ENCODE data around the gene CFAP410. TPM values are rescaled to one million over a fixed set of nuclear protein-coding genes. Genes with fewer than 3 reads are reported as not detected.

CFAP410 gene
- total RNA-seq, 2 experiments from 2014 or later = 7.3 to 11.4 TPM

DNA sequence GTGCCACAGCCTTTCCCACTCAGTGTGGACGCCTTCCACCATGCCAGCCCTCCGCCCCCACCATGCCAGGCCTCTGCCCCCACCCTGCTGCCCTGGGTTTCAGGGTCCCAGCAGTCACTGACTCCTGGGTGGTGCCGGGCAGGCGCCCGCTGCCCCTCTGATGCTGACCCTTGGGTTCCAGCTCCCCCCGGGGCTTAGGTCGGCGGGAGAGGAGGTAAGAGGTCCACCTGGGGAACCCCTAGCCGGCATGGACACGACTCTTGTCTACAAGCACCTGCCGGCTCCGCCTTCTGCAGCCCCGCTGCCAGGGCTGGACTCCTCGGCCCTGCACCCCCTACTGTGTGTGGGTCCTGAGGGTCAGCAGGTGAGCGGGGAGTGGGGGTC, 46.4 kb downstream of the CFAP410 start:
- intact Hi-C loops (cut with DNase I, micrococcal nuclease) = no loop called here
- Mint-ChIP-seq H3K9me3 (ENCODE audit: low read depth) (no peaks in the 10 kb centered on the region), H3K4me1 (peaks cover 14% of the 10 kb centered on the region), H3K27ac (no peak overlapping the region), H3K27me3 (no peaks in the 10 kb centered on the region), H3K36me3 (ENCODE audit: low read depth) (no peaks in the 10 kb centered on the region), H3K4me3 (no peak overlapping the region)
- DNase-seq (no peak), ATAC-seq (no peak)
- ChIA-PET POLR2A (no interaction called here), CTCF (no interaction called here)

DNA sequence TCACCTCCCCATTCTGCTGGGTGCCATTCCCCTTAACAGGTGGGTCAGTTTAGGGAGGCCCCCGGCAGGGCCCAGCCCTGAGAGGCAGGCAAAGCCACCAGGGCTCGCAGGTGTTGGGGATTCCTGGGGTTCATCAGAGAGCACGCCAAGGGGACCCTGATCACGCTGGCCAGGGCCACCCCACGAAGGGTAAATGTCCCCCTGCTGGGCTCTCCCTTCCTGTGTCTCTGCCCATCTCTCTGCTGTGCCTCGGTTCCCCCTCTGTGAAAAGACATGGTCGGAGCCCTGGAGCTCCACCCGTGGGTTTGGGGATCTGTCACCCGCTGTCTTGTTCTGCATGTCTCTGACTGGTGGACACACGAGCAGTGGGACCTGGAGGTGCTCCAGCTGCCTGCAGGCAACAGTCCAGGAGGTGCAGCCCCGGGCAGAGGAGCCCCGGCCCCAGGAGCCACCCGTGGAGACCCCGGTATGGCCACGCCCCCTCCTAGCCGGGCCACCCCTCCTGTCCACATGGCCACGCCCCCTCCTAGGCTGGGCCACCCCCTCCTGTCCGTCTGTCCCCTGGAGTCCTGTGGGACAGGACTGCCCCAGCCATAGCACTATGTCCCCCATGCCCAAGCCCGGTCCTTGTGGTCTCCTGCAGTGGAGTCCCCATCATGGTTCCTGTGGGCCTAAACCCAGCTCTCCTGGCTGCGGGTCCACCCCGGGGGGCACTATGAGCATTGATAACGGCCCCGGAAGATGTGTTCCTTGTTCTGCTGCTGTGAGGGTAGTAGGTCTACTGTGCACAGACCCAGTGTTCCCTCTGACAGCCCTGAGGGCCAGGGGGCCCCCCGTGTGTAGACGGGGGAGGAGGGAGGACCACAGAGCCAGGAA, 47.0 kb downstream of the CFAP410 start:
- no peak overlapping the region for H3K27ac Mint-ChIP-seq

DNA sequence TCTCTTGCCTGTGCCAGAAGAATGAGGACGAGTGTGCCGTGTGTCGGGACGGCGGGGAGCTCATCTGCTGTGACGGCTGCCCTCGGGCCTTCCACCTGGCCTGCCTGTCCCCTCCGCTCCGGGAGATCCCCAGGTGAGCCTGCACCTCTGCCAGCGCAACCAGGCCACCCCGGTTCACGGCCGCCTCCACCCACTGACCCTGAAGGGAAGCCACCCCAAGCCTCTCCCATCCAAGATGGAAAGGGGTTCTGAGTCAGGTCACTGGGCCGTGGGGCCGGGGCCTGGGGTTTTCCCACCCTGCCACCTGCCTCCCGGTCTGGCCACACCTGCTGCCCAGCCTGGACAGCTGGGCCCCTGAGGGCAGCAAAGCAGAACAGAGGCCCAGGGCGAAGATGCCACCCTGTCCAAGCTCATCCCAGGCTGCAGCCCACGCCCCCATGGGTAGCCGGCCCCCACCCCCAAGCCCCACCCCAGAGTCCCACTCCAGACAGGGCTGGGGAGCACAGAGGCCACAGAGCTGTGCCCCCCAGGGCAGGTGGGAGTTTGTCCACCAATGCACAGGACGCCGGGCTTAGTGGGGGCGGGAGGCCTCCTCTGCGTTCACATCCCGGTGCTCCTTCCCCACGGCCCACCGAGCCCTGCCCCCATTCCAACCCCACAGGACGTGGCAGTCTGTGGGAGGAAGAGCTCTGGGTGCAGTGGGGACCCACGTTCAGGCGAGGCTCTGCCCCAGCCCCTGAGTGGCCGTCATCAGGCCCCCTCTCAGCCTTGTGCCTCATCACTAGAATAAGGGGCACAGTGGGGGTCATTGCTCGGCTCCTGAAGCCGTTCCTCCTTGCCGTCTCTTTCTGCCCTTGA, 47.9 kb downstream of the CFAP410 start:
- POLR2A ChIA-PET = no interaction called here
- no peak overlapping the region for H3K27ac Mint-ChIP-seq
- H3K4me3 Mint-ChIP-seq = no peak overlapping the region

More for the DNA sequence above, 47.0 kb downstream of the CFAP410 start:
- ChIA-PET POLR2A (no interaction called here), CTCF (no interaction called here)
- no peak for ATAC-seq
- Mint-ChIP-seq H3K4me1 (peaks cover 8% of the 10 kb centered on the region), H3K4me3 (no peak overlapping the region), H3K9me3 (ENCODE audit: low read depth) (no peaks in the 10 kb centered on the region), H3K27me3 (no peaks in the 10 kb centered on the region), H3K36me3 (ENCODE audit: low read depth) (no peaks in the 10 kb centered on the region)
- DNase-seq = no peak
- intact Hi-C loops (cut with DNase I, micrococcal nuclease) = loop anchor here (2.0 kb wide), 2 partner anchors 17 to 21 kb away; no protein-coding TSS in a partner anchor

DNA sequence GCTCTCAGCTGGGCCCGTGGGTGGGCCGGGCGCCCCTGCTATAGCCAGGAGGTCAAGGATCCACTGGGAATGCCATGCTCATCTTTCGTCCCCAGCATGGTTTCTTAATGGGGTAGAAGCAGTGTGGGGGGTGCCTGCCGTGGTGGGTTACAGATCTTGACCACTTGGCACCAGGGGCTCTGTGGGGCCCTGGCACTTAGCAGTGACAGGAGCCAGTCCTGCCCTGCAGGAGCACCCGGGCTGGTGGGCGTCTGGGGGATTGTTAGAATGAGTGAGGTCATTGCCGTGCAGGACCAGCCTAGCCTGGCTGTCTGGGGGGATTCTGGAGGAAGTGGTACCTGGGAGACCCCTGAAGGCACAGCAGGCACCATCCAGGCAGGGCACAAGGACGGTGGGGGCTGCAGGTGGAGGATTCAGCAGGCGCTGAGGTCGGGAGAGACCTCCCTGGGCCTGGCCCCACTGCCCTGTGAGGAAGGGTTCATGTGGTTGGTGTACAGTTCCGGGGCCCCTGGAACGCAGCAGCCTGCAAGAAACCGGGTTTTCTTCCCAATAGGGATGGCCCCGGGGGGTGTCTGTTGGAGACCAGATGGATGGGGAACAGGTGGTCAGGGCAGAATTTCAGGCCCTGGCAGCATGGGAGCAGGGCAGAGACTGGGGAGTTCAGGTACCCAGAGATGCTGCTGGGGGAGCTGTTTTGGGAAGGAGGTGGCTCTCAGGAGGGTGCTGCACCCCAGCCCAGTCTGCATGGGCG, 48.7 kb downstream of the CFAP410 start:
- ChIA-PET CTCF (no interaction called here), POLR2A (no interaction called here)
- DNase-seq = no peak
- intact Hi-C loops (cut with DNase I, micrococcal nuclease) = loop anchor here (2.0 kb wide), 2 partner anchors 16 to 20 kb away; no protein-coding TSS in a partner anchor
- no peak for ATAC-seq
- Mint-ChIP-seq H3K36me3 (ENCODE audit: low read depth) (no peaks in the 10 kb centered on the region), H3K27me3 (no peaks in the 10 kb centered on the region), H3K9me3 (ENCODE audit: low read depth) (no peaks in the 10 kb centered on the region), H3K27ac (no peak overlapping the region), H3K4me1 (peaks cover 8% of the 10 kb centered on the region), H3K4me3 (no peak overlapping the region)

More for the DNA sequence above, 47.9 kb downstream of the CFAP410 start:
- DNase-seq = no peak
- no peaks in the 10 kb centered on the region for H3K36me3 Mint-ChIP-seq (ENCODE audit: low read depth)
- H3K27me3 Mint-ChIP-seq = no peaks in the 10 kb centered on the region
- CTCF ChIA-PET = no interaction called here
- no peaks in the 10 kb centered on the region for H3K9me3 Mint-ChIP-seq (ENCODE audit: low read depth)
- no peak for ATAC-seq
- peaks cover 8% of the 10 kb centered on the region for H3K4me1 Mint-ChIP-seq
- intact Hi-C loops (cut with DNase I, micrococcal nuclease) = loop anchor here (2.0 kb wide), 2 partner anchors 17 to 21 kb away; no protein-coding TSS in a partner anchor

DNA sequence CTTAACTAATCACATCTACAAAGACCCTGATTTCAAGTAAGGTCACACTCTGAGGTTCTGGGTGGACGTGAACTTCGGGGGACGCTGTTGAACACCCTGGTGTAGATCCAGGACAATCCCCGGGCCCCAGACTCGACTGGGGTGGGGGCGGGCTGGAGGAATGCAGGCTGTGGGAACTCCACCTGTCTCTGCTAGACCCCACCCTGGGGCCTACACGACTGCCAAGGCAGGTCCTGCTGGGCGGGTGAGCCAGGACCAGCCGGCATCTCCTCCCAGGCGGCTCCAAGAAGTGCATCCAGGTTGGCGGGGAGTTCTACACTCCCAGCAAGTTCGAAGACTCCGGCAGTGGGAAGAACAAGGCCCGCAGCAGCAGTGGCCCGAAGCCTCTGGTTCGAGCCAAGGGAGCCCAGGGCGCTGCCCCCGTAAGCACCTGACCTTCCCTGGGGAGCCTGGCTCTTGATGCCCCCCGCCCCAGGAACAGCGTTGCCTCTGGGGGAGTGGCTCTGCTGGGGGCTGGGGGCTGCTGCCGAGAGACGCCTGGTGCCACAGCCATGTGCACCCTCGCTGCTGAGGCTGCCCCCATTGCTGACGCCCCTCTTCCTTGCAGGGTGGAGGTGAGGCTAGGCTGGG, 49.7 kb downstream of the CFAP410 start:
- intact Hi-C loops (cut with DNase I, micrococcal nuclease) = loop anchor here (2.0 kb wide), 2 partner anchors 15 to 19 kb away; no protein-coding TSS in a partner anchor
- Mint-ChIP-seq H3K36me3 (ENCODE audit: low read depth) (no peaks in the 10 kb centered on the region), H3K9me3 (ENCODE audit: low read depth) (no peaks in the 10 kb centered on the region), H3K27me3 (no peaks in the 10 kb centered on the region), H3K27ac (no peak overlapping the region), H3K4me1 (peaks cover 7% of the 10 kb centered on the region), H3K4me3 (no peak overlapping the region)
- ChIA-PET POLR2A (no interaction called here), CTCF (no interaction called here)
- no peak for DNase-seq
- no peak for ATAC-seq

DNA sequence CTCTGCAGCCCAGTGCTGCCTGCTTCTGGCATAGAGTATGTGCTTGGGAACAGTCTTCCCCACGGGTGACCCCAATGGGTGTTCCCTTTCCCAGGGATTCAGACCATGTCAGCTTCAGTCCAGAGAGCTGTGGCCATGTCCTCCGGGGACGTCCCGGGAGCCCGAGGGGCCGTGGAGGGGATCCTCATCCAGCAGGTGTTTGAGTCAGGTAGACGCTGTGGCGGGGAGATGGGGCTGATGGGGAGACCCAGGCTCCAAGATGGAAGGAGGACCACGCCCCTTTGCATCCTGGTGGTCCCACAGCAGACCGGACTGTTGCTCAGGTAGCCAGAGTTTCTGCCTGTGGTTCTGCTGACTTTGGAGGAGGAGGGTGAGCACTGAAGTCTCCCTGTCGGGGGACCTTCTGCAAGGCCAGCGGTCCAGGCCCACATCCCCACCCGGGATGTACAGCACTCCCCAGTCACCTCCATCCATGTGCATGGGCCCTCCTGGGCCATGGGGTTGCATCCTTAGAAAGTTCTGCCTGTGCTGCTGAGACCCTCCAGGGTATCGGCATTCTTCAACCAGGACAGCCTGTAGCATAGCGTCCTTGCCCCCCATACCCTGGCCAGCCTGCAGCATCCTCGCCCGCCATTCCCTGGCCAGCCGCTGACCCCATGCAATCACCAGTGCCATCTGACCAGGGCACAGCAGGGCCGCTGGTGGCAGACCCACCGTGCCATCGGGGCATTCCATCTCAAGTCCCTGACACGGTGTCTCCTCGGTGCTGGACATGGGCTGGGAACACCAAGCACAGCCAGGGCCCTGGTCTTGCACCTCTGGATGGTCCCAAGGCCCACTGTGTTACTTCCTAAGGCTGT, 50.7 kb downstream of the CFAP410 start:
- Mint-ChIP-seq H3K9me3 (ENCODE audit: low read depth) (no peaks in the 10 kb centered on the region), H3K27ac (no peak overlapping the region), H3K4me3 (no peak overlapping the region), H3K27me3 (no peaks in the 10 kb centered on the region), H3K36me3 (ENCODE audit: low read depth) (no peaks in the 10 kb centered on the region), H3K4me1 (peaks cover 5% of the 10 kb centered on the region)
- ChIA-PET POLR2A (no interaction called here), CTCF (no interaction called here)
- DNase-seq (no peak), ATAC-seq (no peak)
- intact Hi-C loops (cut with DNase I, micrococcal nuclease) = no loop called here

DNA sequence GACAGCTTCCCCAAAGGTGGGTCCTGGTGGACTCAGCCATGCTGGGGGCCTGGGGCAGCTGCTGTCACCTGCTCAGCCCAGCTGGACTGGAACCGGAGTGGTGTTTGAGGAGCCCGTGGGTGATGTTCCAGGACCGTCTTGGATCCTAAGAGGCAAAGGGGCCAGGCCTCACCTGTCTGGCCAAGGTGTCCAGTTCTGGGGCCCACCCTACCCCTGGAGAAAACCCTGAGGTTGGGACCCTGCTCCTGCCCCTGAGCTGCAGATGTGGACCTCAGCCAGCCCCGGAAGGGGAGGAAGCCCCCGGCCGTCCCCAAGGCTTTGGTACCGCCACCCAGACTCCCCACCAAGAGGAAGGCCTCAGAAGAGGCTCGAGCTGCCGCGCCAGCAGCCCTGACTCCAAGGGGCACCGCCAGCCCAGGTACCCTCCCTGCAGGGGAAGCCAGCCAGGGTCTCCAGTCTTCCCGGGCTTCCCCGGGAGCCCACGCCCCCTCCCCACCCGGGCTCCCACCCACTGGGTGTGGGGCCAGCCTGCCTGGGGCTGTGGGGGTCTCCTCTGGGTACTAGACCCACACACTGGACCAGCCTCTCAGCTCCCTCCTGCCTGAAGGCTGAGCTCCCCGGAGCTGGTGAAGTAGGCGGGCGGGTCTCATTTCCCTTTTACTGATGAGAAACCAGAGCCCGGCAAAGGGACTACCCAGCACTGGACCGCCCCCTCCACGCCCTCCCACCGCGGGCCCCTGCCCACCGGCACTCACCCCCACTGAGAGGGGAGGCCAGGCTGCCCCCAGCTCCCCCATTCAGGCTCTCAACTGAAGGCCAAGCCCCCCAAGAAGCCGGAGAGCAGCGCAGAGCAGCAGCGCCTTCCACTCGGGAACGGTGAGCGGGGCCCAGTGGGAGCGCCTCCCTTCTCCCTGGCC, 52.2 kb downstream of the CFAP410 start:
- intact Hi-C loops (cut with DNase I, micrococcal nuclease) = no loop called here
- Mint-ChIP-seq H3K27ac (no peak overlapping the region), H3K9me3 (ENCODE audit: low read depth) (no peaks in the 10 kb centered on the region), H3K27me3 (no peaks in the 10 kb centered on the region), H3K36me3 (ENCODE audit: low read depth) (no peaks in the 10 kb centered on the region), H3K4me3 (no peak overlapping the region), H3K4me1 (no peaks in the 10 kb centered on the region)
- ChIA-PET POLR2A (no interaction called here), CTCF (no interaction called here)
- no peak for ATAC-seq
- no peak for DNase-seq

DNA sequence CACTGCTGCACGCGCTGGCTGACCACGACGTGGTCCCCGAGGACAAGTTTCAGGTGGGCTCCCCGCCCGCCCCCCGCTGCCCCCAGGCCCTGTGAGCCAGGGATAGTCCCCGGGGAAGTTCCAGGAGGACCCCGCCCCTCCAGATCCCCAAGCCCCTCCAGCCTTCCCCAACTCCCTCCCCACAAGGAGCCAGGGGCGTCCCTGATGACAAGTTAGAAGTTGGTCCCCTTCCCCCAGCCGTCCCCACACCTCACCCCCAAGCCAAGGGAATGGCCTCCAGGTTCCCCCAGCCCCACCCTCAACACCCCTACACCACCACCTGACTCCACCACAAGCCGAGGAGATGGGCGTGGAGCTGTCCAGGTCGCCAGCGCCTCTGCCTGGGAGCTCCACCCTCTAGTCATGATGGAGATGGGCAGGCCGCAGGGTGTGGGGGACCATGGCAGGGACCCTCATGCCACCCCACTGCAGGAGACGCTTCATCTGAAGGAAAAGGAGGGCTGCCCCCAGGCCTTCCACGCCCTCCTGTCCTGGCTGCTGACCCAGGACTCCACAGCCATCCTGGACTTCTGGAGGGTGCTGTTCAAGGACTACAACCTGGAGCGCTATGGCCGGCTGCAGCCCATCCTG, 53.0 kb downstream of the CFAP410 start:
- POLR2A ChIA-PET = no interaction called here
- Mint-ChIP-seq H3K36me3 (ENCODE audit: low read depth) (no peaks in the 10 kb centered on the region), H3K4me1 (no peaks in the 10 kb centered on the region), H3K27me3 (no peaks in the 10 kb centered on the region), H3K9me3 (ENCODE audit: low read depth) (no peaks in the 10 kb centered on the region), H3K27ac (no peak overlapping the region), H3K4me3 (no peak overlapping the region)
- no peak for DNase-seq
- CTCF ChIA-PET = interaction anchor here (0.5 kb wide), 1 partner anchor 9 kb away, joined by 3 read pairs; no protein-coding TSS in a partner anchor
- no peak for ATAC-seq
- intact Hi-C loops (cut with DNase I, micrococcal nuclease) = no loop called here

DNA sequence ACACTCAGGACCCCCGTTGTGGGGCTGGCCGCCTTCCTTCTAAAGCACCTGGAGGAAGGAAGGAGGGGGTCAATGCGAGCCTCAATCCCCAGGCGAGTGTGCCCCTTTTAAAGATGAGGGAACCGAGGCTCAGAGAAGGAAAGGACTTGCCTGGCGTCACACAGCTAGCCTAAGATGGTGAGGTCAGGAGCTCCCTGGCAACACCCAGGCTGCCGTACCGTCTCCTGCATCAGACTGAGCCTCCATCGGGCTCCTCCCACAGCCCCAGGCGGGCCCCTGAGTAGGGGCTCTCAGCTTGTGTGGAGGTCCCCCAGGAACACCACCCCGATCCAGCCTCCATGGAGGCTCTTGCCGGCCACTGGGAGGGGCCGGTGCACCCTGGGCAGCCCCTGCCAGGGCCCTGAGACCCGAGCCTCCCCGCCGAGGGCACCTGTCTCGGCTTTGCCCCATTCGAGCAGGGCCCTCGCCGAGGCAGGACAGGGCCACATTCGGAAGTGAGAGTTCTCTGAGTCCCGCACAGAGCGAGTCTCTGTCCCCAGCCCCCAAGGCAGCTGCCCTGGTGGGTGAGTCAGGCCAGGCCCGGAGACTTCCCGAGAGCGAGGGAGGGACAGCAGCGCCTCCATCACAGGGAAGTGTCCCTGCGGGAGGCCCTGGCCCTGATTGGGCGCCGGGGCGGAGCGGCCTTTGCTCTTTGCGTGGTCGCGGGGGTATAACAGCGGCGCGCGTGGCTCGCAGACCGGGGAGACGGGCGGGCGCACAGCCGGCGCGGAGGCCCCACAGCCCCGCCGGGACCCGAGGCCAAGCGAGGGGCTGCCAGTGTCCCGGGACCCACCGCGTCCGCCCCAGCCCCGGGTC, 53.8 kb downstream of the CFAP410 start, which contains the start of gene AIRE:
TSS of gene AIRE (plus strand) at position 739 of the 855 bp plus-strand sequence. CDS start 131 bp downstream, outside the sequence.
- DNase-seq (no peak), ATAC-seq (no peak)
- H3K27me3 Mint-ChIP-seq = no peaks in the 10 kb centered on the region
- no peaks in the 10 kb centered on the region for H3K4me1 Mint-ChIP-seq
- no peaks in the 10 kb centered on the region for H3K9me3 Mint-ChIP-seq (ENCODE audit: low read depth)
- POLR2A ChIA-PET = no interaction called here
- intact Hi-C loops (cut with DNase I, micrococcal nuclease) = no loop called here
- H3K36me3 Mint-ChIP-seq (ENCODE audit: low read depth) = no peaks in the 10 kb centered on the region
- CTCF ChIA-PET = interaction anchor here (0.5 to 0.9 kb wide), 2 partner anchors 10 to 11 kb away, joined by 3 read pairs; no protein-coding TSS in a partner anchor
- no peak within 1 kb of the TSS for H3K27ac Mint-ChIP-seq
- H3K4me3 Mint-ChIP-seq = no peak within 1 kb of the TSS

Measured in activated CD4-positive, alpha-beta T cell treated with anti-CD3 and anti-CD28 coated beads for 36 hours (primary cell).